CD4-positive, CD25-positive, alpha-beta regulatory T cell (primary cell): Measurements from ENCODE around the gene SMIM21. TPM values are rescaled to one million over a fixed set of nuclear protein-coding genes. Genes with fewer than 3 reads are reported as not detected.
A peak's percentile ranks its signal among the peaks of the same experiment; 100 is the strongest.

Experiments
- ATAC-seq, 2 donors: fragments of 150-1000 bp; cut with Tn5 transposase; one replicate each; pipeline ENCODE4 v1.10.0; 2021; ENCODE audit warnings: low read depth in 2 of 2, moderate number of reproducible peaks in 2 of 2, moderate library complexity in 1 of 2
- DNase-seq, 3 donors: peaks; one replicate each; pipeline versions ENCODE4 v3.0.0 to v3.0.0-alpha.2; 2012 to 2022; ENCODE audit warnings: mixed read lengths in 1 of 3
- H3K27ac ChIP-seq: one replicate; pipeline ENCODE4 v1.7.0; 2013; ENCODE audit warnings: mild to moderate bottlenecking, low read length; ENCODE audit not compliant: insufficient read depth, poor library complexity, severe bottlenecking
- H3K27me3 ChIP-seq: one replicate; pipeline ENCODE4 v1.7.0; 2013; ENCODE audit warnings: low read length; ENCODE audit not compliant: control insufficient read depth, insufficient read depth
- H3K36me3 ChIP-seq: one replicate; pipeline ENCODE4 v1.7.0; 2013; ENCODE audit warnings: mild to moderate bottlenecking, low read length, moderate library complexity; ENCODE audit not compliant: control insufficient read depth, insufficient read depth
- H3K4me1 ChIP-seq: 2 replicates; pipeline ENCODE4 v1.7.0; 2013; ENCODE audit warnings: mild to moderate bottlenecking, low read length; ENCODE audit not compliant: insufficient read depth, control insufficient read depth, poor library complexity, severe bottlenecking
- H3K4me3 ChIP-seq: one replicate; pipeline ENCODE4 v1.7.0; 2013; ENCODE audit warnings: low read depth, mild to moderate bottlenecking, low read length, moderate library complexity
- H3K9me3 ChIP-seq, 2 experiments: 1 replicate in 1 of 2; 2 replicates in 1 of 2; pipeline ENCODE4 v1.7.0; 2013; ENCODE audit warnings: low read length in 2 of 2, mild to moderate bottlenecking in 1 of 2, moderate library complexity in 1 of 2; ENCODE audit not compliant: control insufficient read depth in 2 of 2
- H3K27ac Mint-ChIP-seq, 3 donors: one replicate each; pipeline ENCODE4 v1.8.0; 2020 to 2022; ENCODE audit warnings: mild to moderate bottlenecking in 3 of 3, mixed read lengths in 3 of 3, moderate library complexity in 2 of 3
- H3K27me3 Mint-ChIP-seq: one replicate; pipeline ENCODE4 v1.8.0; 2022; ENCODE audit warnings: mild to moderate bottlenecking, mixed read lengths
- H3K36me3 Mint-ChIP-seq: one replicate; pipeline ENCODE4 v1.8.0; 2020; ENCODE audit warnings: mixed read lengths
- H3K4me1 Mint-ChIP-seq, 4 donors: one replicate each; pipeline ENCODE4 v1.8.0; 2020 to 2022; ENCODE audit warnings: mixed read lengths in 4 of 4, mild to moderate bottlenecking in 1 of 4
- H3K4me3 Mint-ChIP-seq, 4 donors: one replicate each; pipeline ENCODE4 v1.8.0; 2020 to 2022; ENCODE audit warnings: mild to moderate bottlenecking in 4 of 4, mixed read lengths in 4 of 4, moderate library complexity in 3 of 4
- H3K9me3 Mint-ChIP-seq, 7 donors: one replicate each; pipeline ENCODE4 v1.8.0; 2020 to 2022; ENCODE audit warnings: mixed read lengths in 7 of 7, mild to moderate bottlenecking in 3 of 7, moderate library complexity in 2 of 7
- polyA plus RNA-seq, 4 donors: library from polyadenylated mRNA; unstranded; fragments of 300-500 nt; fragmentation: Illumina TruSeq; gene quantifications; one replicate each; pipeline ENCODE4 v1.2.3, GENCODE V29; 2021
- total RNA-seq: library from RNA; stranded (reverse); gene quantifications from one replicate; pipeline ENCODE4 v1.2.3, GENCODE V29; 2022

Gene SMIM21
- total and polyA plus RNA-seq, 5 donors from 2014 or later = not detected

- Mint-ChIP-seq H3K4me1 (peaks cover 0 to 4% (median 0%) of the 10 kb centered on the region in 4 donors), H3K27ac (no peak overlapping the region), H3K9me3 (peaks cover 0 to 2% (median 0%) of the 10 kb centered on the region in 7 donors), H3K36me3 (no peaks in the 10 kb centered on the region), H3K4me3 (no peak overlapping the region), H3K27me3 (peaks cover 17% of the 10 kb centered on the region)
- H3K4me3 ChIP-seq = no peak overlapping the region
- H3K9me3 ChIP-seq = no peaks in the 10 kb centered on the region
- no peak overlapping the region for H3K27ac ChIP-seq
- H3K36me3 ChIP-seq = no peaks in the 10 kb centered on the region
- no peak for DNase-seq
- ATAC-seq = no peak
- no peaks in the 10 kb centered on the region for H3K27me3 ChIP-seq
- no peaks in the 10 kb centered on the region for H3K4me1 ChIP-seq
Observed at GRCh38 chr18:75390854-75391253, 36.6 kb downstream of the SMIM21 start.

GRCh38 chr18:75384144-75384543 lies 43.4 kb downstream of the SMIM21 start:
- Histone ChIP-seq H3K4me3 (no peak overlapping the region), H3K4me1 (no peaks in the 10 kb centered on the region), H3K27ac (no peak overlapping the region), H3K9me3 (no peaks in the 10 kb centered on the region), H3K27me3 (no peaks in the 10 kb centered on the region), H3K36me3 (no peaks in the 10 kb centered on the region)
- H3K27me3 Mint-ChIP-seq = peaks cover 14% of the 10 kb centered on the region
- H3K9me3 Mint-ChIP-seq = peaks cover 0 to 4% (median 0%) of the 10 kb centered on the region in 7 donors
- H3K4me3 Mint-ChIP-seq = no peak overlapping the region
- DNase-seq (no peak), ATAC-seq (no peak)
- H3K36me3 Mint-ChIP-seq = no peaks in the 10 kb centered on the region
- H3K27ac Mint-ChIP-seq = no peak overlapping the region
- no peaks in the 10 kb centered on the region for H3K4me1 Mint-ChIP-seq

GRCh38 chr18:75378376-75379315 lies 48.9 kb downstream of the SMIM21 start:
- H3K27ac Mint-ChIP-seq = no peak overlapping the region
- H3K4me1 Mint-ChIP-seq = no peaks in the 10 kb centered on the region
- DNase-seq = no peak

GRCh38 chr18:75377926-75378325 lies 49.6 kb downstream of the SMIM21 start:
- Mint-ChIP-seq H3K4me3 (no peak overlapping the region), H3K27me3 (peaks cover 5% of the 10 kb centered on the region), H3K36me3 (no peaks in the 10 kb centered on the region), H3K4me1 (no peaks in the 10 kb centered on the region), H3K9me3 (peaks cover 0 to 3% (median 0%) of the 10 kb centered on the region in 7 donors), H3K27ac (no peak overlapping the region)
- Histone ChIP-seq H3K27me3 (no peaks in the 10 kb centered on the region), H3K9me3 (no peaks in the 10 kb centered on the region), H3K27ac (no peak overlapping the region), H3K4me1 (no peaks in the 10 kb centered on the region), H3K36me3 (no peaks in the 10 kb centered on the region), H3K4me3 (no peak overlapping the region)
- ATAC-seq (no peak), DNase-seq (no peak)

More at GRCh38 chr18:75378376-75379315, 48.9 kb downstream of the SMIM21 start:
- no peak overlapping the region for H3K4me3 Mint-ChIP-seq
- Histone ChIP-seq H3K36me3 (no peaks in the 10 kb centered on the region), H3K9me3 (no peaks in the 10 kb centered on the region), H3K4me3 (no peak overlapping the region), H3K27ac (no peak overlapping the region), H3K4me1 (no peaks in the 10 kb centered on the region), H3K27me3 (no peaks in the 10 kb centered on the region)
- H3K9me3 Mint-ChIP-seq = peaks cover 0 to 3% (median 0%) of the 10 kb centered on the region in 7 donors
- no peak for ATAC-seq
- peaks cover 7% of the 10 kb centered on the region for H3K27me3 Mint-ChIP-seq
- H3K36me3 Mint-ChIP-seq = no peaks in the 10 kb centered on the region

GRCh38 chr18:75377258-75377657 lies 50.2 kb downstream of the SMIM21 start:
- H3K4me3 ChIP-seq = no peak overlapping the region
- no peak overlapping the region for H3K4me3 Mint-ChIP-seq
- no peak for DNase-seq
- no peak overlapping the region for H3K27ac ChIP-seq
- H3K36me3 Mint-ChIP-seq = no peaks in the 10 kb centered on the region
- no peaks in the 10 kb centered on the region for H3K4me1 Mint-ChIP-seq
- H3K27ac Mint-ChIP-seq = no peak overlapping the region
- no peaks in the 10 kb centered on the region for H3K27me3 ChIP-seq
- H3K9me3 Mint-ChIP-seq = peaks cover 0 to 3% (median 0%) of the 10 kb centered on the region in 7 donors
- no peak for ATAC-seq
- H3K9me3 ChIP-seq = no peaks in the 10 kb centered on the region
- H3K4me1 ChIP-seq = no peaks in the 10 kb centered on the region
- peaks cover 5% of the 10 kb centered on the region for H3K27me3 Mint-ChIP-seq
- no peaks in the 10 kb centered on the region for H3K36me3 ChIP-seq

GRCh38 chr18:75376004-75376403 lies 51.5 kb downstream of the SMIM21 start:
- no peak for ATAC-seq
- Mint-ChIP-seq H3K27ac (peak overlapping the region in 1 of 3 donors; percentile 30), H3K27me3 (peaks cover 4% of the 10 kb centered on the region), H3K36me3 (no peaks in the 10 kb centered on the region), H3K4me3 (no peak overlapping the region), H3K9me3 (no peaks in the 10 kb centered on the region), H3K4me1 (no peaks in the 10 kb centered on the region)
- Histone ChIP-seq H3K4me1 (no peaks in the 10 kb centered on the region), H3K9me3 (no peaks in the 10 kb centered on the region), H3K4me3 (no peak overlapping the region), H3K36me3 (no peaks in the 10 kb centered on the region), H3K27me3 (no peaks in the 10 kb centered on the region), H3K27ac (no peak overlapping the region)
- no peak for DNase-seq

- Mint-ChIP-seq H3K27ac (no peak overlapping the region), H3K36me3 (no peaks in the 10 kb centered on the region), H3K4me3 (no peak overlapping the region), H3K27me3 (peaks cover 4% of the 10 kb centered on the region), H3K4me1 (no peaks in the 10 kb centered on the region), H3K9me3 (no peaks in the 10 kb centered on the region)
- Histone ChIP-seq H3K27me3 (no peaks in the 10 kb centered on the region), H3K4me3 (no peak overlapping the region), H3K4me1 (no peaks in the 10 kb centered on the region), H3K27ac (no peak overlapping the region), H3K36me3 (no peaks in the 10 kb centered on the region), H3K9me3 (no peaks in the 10 kb centered on the region)
- ATAC-seq = no peak
- DNase-seq = no peak
Observed at GRCh38 chr18:75375341-75375740, 52.2 kb downstream of the SMIM21 start.

GRCh38 chr18:75374466-75374865 lies 53.0 kb downstream of the SMIM21 start:
- H3K27ac ChIP-seq = no peak overlapping the region
- Mint-ChIP-seq H3K9me3 (no peaks in the 10 kb centered on the region), H3K36me3 (no peaks in the 10 kb centered on the region), H3K4me1 (no peaks in the 10 kb centered on the region), H3K27ac (no peak overlapping the region), H3K4me3 (no peak overlapping the region), H3K27me3 (peaks cover 4% of the 10 kb centered on the region)
- DNase-seq (no peak), ATAC-seq (no peak)
- no peaks in the 10 kb centered on the region for H3K9me3 ChIP-seq
- no peaks in the 10 kb centered on the region for H3K27me3 ChIP-seq
- no peaks in the 10 kb centered on the region for H3K4me1 ChIP-seq
- H3K4me3 ChIP-seq = no peak overlapping the region
- no peaks in the 10 kb centered on the region for H3K36me3 ChIP-seq
